ENCODE data around the gene SPRN. TPM values are rescaled to one million over a fixed set of nuclear protein-coding genes. Genes with fewer than 3 reads are reported as not detected.
"Not testable (repeated sequence)": the region's sequence is repeated elsewhere in the genome, so short reads cannot be mapped to it uniquely, and the experiment has no call there.

SPRN gene
- total RNA-seq, 1 donor from 2014 or later, result 0.12 TPM

GRCh38 chr10:133420028-133420427 is 4.4 kb downstream of the SPRN start:
- no peak for DNase-seq (ENCODE audit: low spot score, unreplicated experiment)
- Mint-ChIP-seq H3K4me3 (ENCODE audit: low read depth) (no peak overlapping the region), H3K36me3 (ENCODE audit: insufficient read depth) (peaks cover 17% of the 10 kb centered on the region), H3K9me3 (ENCODE audit: low read depth) (peaks cover 11% of the 10 kb centered on the region), H3K4me1 (ENCODE audit: low read depth) (no peaks in the 10 kb centered on the region), H3K27ac (no peak overlapping the region), H3K27me3 (peaks cover 8% of the 10 kb centered on the region)
- TF ChIP-seq CTCF (IDR thresholded peaks at IDR 0.05; ENCODE audit: unreplicated experiment), result no peak

GRCh38 chr10:133419211-133419950 is 5.0 kb downstream of the SPRN start:
- Mint-ChIP-seq H3K27me3 (peaks cover 8% of the 10 kb centered on the region), H3K4me1 (ENCODE audit: low read depth) (no peaks in the 10 kb centered on the region), H3K36me3 (ENCODE audit: insufficient read depth) (peaks cover 21% of the 10 kb centered on the region), H3K27ac (no peak overlapping the region), H3K9me3 (ENCODE audit: low read depth) (peaks cover 11% of the 10 kb centered on the region), H3K4me3 (ENCODE audit: low read depth) (no peak overlapping the region)
- no peak for DNase-seq (ENCODE audit: low spot score, unreplicated experiment)
- no peak for TF ChIP-seq CTCF (IDR thresholded peaks at IDR 0.05; ENCODE audit: unreplicated experiment)

GRCh38 chr10:133418289-133418993 is 6.0 kb downstream of the SPRN start:
- no peak overlapping the region for H3K4me3 Mint-ChIP-seq (ENCODE audit: low read depth)
- H3K27ac Mint-ChIP-seq, result no peak overlapping the region
- H3K27me3 Mint-ChIP-seq, result peaks cover 8% of the 10 kb centered on the region
- H3K36me3 Mint-ChIP-seq (ENCODE audit: insufficient read depth), result peaks cover 27% of the 10 kb centered on the region
- H3K9me3 Mint-ChIP-seq (ENCODE audit: low read depth), result peaks cover 13% of the 10 kb centered on the region
- no peaks in the 10 kb centered on the region for H3K4me1 Mint-ChIP-seq (ENCODE audit: low read depth)
- DNase-seq (ENCODE audit: low spot score, unreplicated experiment), result no peak
- no peak for TF ChIP-seq CTCF (IDR thresholded peaks at IDR 0.05; ENCODE audit: unreplicated experiment)

GRCh38 chr10:133415752-133416151 is 8.7 kb downstream of the SPRN start:
- Mint-ChIP-seq H3K36me3 (ENCODE audit: insufficient read depth) (peaks cover 53% of the 10 kb centered on the region), H3K27ac (no peak overlapping the region), H3K4me1 (ENCODE audit: low read depth) (no peaks in the 10 kb centered on the region), H3K27me3 (no peaks in the 10 kb centered on the region), H3K9me3 (ENCODE audit: low read depth) (peaks cover 37% of the 10 kb centered on the region), H3K4me3 (ENCODE audit: low read depth) (no peak overlapping the region)
- TF ChIP-seq CTCF (IDR thresholded peaks at IDR 0.05; ENCODE audit: unreplicated experiment), result no peak
- no peak for DNase-seq (ENCODE audit: low spot score, unreplicated experiment)

- H3K4me3 Mint-ChIP-seq (ENCODE audit: low read depth); H3K27ac Mint-ChIP-seq; H3K4me1 Mint-ChIP-seq (ENCODE audit: low read depth); DNase-seq (ENCODE audit: low spot score, unreplicated experiment); H3K27me3 Mint-ChIP-seq: not testable (repeated sequence)
- Mint-ChIP-seq H3K9me3 (ENCODE audit: low read depth) (peaks cover 48% of the 10 kb centered on the region), H3K36me3 (ENCODE audit: insufficient read depth) (peaks cover 64% of the 10 kb centered on the region)
Measured at GRCh38 chr10:133414401-133414800, 10.0 kb downstream of the SPRN start.

GRCh38 chr10:133412381-133412711 is 12.1 kb downstream of the SPRN start:
- H3K27ac Mint-ChIP-seq, result no peak overlapping the region
- peaks cover 65% of the 10 kb centered on the region for H3K9me3 Mint-ChIP-seq (ENCODE audit: low read depth)
- H3K36me3 Mint-ChIP-seq (ENCODE audit: insufficient read depth), result peaks cover 77% of the 10 kb centered on the region
- no peak for DNase-seq (ENCODE audit: low spot score, unreplicated experiment)
- H3K4me1 Mint-ChIP-seq (ENCODE audit: low read depth), result no peaks in the 10 kb centered on the region
- H3K27me3 Mint-ChIP-seq, result no peaks in the 10 kb centered on the region
- TF ChIP-seq CTCF (IDR thresholded peaks at IDR 0.05; ENCODE audit: unreplicated experiment), result no peak
- no peak overlapping the region for H3K4me3 Mint-ChIP-seq (ENCODE audit: low read depth)
